HEK293T (cell line): ENCODE measurements around the gene C2orf81.

Source experiments
- BHLHE40 ChIP-seq: fragments of 450-650 bp; IDR thresholded peaks from 2 replicates; pipeline ENCODE4 v1.6.1; 2016; ENCODE audit warnings: mild to moderate bottlenecking, moderate library complexity, borderline replicate concordance
- CTBP1 ChIP-seq: fragments of 450-650 bp; IDR thresholded peaks from 2 replicates; pipeline ENCODE4 v1.6.1; 2016; ENCODE audit warnings: borderline replicate concordance
- ELF4 ChIP-seq: fragments of 450-650 bp; IDR thresholded peaks from 2 replicates; pipeline ENCODE4 v1.6.1; 2017; ENCODE audit warnings: antibody characterized with exemption
- FOXA1 ChIP-seq: fragments of 450-650 bp; IDR thresholded peaks from 2 replicates; pipeline ENCODE4 v1.6.1; 2016; ENCODE audit warnings: mild to moderate bottlenecking
- FOXK2 ChIP-seq: fragments of 450-650 bp; IDR thresholded peaks from 2 replicates; pipeline ENCODE4 v1.6.1; 2016; ENCODE audit warnings: mild to moderate bottlenecking
- HDGF ChIP-seq: fragments of 450-650 bp; IDR thresholded peaks from 2 replicates; pipeline ENCODE4 v1.6.1; 2017; ENCODE audit warnings: antibody characterized with exemption, borderline replicate concordance
- SP1 ChIP-seq: fragments of 450-650 bp; IDR thresholded peaks from 2 replicates; pipeline ENCODE4 v1.6.1; 2017
- ZNF384 ChIP-seq: fragments of 450-650 bp; IDR thresholded peaks from 2 replicates; pipeline ENCODE4 v1.6.1; 2016

GRCh38 chr2:74436848-74437695 is 15.7 kb upstream of the C2orf81 start:
- TF ChIP-seq CTBP1 (no peak), HDGF (no peak), BHLHE40 (no peak), FOXA1 (no peak), FOXK2 (no peak), SP1 (no peak), ELF4 (no peak), ZNF384 (no peak)
